Right lung (tissue), 5 donors: ENCODE data around the gene MTMR4. TPM values are rescaled to one million over a fixed set of nuclear protein-coding genes. Genes with fewer than 3 reads are reported as not detected.
"Not testable (repeated sequence)": the region's sequence is repeated elsewhere in the genome, so short reads cannot be mapped to it uniquely, and the experiment has no call there.

ENCODE experiments used
- DNase-seq, 2 donors: peaks; one replicate each; pipeline ENCODE4 v3.0.0-alpha.2; 2013
- polyA plus RNA-seq, 5 donors: library from polyadenylated mRNA; unstranded; fragments of 120-200 nt; gene quantifications; one replicate each; pipeline versions ENCODE4 v1.2.1 to v1.2.3, GENCODE V29; 2013; ENCODE audit warnings: inconsistent platforms in 1 of 5, low replicate concordance in 1 of 5; ENCODE audit not compliant: insufficient read length in 5 of 5, insufficient read depth in 1 of 5

Gene MTMR4
- polyA plus RNA-seq, 5 donors, result 35.3 to 49.8 (median 44.7) TPM

DNA sequence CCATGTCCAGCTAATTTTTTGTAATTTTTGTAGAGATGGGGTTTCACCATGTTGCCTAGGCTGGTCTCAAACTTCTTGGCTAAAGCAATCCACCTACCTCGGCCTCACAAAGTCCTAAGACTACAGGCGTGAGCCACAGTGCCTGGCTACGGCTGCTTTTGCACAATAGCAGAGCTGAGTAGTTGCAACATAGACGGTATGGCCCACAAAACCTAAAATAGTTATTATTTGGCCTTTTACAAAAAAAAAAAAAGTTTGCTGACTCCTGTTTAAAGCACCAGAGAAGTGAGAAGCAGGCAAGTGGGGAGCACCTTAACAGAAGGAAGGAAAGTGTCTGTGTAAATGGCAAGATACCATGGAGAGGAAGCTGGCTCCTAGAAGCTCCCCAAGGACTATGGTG is 20.9 kb downstream of the MTMR4 start:
- DNase-seq, result no peak

DNA sequence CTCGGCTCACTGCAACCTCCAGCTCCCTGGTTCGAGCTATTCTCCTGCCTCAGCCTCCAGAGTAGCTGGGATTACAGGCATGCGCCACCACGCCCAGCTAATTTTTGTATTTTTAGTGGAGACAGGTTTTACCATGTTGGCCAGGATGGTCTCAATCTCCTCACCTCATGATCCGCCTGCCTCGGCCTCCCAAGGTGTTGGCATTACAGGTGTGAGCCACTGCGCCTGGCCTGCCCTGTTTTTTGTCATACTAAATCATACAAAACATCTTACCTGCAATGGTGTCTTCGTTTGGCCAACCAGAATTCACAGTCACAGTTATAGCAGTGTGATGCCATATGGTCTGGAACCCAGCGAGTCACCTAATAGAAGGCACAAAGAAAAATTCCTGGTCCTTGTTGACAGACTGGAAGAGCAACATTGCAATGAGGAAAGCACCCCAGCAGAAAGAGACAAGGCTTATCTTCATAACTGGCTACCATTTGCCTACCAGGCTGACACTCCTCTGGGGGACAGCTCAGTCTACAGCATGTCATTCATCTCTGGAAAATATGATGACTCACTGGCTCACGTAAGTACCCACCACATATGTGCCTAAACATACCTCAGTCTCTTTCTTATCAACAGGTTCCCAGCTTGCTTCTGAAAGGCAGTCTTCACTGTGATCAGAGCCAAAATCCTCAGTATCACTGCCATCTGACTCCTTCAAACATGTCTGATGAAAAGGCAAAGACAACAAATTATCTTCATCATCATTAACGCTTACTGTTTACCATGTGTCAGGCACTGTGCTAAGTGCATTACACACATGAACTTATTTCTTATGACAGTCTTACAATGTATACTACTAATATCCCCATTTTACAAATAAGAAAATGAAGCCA is 22.0 kb downstream of the MTMR4 start:
- no peak for DNase-seq

DNA sequence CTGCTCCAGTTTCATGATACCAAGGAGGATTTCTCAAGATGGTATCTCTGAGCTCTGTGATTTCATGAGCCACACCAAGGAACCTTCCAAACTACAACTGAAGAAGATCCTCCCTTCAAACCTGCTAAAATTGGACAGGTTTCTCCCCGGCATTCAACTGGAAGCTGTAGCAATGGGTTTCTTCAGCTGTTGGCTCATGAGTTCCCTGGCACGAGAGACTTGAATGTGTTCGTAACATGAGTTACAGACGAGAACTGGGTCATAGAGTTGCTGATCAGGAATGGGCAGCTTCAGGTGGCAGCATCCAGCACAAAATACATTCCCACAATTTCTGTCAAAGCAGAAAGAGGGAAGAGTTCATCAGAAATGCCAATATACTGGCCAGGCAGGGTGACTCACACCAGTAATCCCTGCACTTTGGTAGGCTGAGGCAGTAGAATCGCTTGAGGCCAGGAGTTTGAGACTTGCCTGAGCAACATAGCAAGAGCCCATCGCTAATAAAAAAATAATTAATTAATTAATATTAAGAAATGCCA is 22.9 kb downstream of the MTMR4 start:
- DNase-seq, result no peak

DNA sequence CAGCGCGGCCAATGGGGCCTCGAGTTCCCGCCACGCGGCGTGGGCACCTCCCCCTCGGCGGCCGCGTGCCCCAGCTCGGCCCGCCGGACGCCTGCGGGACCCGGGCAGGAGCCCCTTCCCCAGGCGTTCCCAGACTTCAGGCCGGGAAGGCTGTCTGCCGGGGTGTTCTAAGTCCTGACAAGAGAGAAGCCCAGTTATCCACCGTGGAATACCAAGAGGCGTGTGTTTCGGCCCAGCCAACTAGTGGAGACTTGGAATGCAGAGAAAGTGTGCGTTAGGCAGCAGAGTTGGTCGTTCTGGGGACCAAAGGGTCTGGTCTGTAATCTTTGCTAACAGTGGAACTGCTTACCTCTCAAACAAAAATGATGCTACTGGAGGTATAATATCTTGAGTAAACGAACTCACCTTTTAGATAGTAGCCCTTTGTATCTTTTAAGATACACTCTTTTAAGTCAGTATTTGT is 26.0 kb downstream of the MTMR4 start:
- no peak for DNase-seq

DNA sequence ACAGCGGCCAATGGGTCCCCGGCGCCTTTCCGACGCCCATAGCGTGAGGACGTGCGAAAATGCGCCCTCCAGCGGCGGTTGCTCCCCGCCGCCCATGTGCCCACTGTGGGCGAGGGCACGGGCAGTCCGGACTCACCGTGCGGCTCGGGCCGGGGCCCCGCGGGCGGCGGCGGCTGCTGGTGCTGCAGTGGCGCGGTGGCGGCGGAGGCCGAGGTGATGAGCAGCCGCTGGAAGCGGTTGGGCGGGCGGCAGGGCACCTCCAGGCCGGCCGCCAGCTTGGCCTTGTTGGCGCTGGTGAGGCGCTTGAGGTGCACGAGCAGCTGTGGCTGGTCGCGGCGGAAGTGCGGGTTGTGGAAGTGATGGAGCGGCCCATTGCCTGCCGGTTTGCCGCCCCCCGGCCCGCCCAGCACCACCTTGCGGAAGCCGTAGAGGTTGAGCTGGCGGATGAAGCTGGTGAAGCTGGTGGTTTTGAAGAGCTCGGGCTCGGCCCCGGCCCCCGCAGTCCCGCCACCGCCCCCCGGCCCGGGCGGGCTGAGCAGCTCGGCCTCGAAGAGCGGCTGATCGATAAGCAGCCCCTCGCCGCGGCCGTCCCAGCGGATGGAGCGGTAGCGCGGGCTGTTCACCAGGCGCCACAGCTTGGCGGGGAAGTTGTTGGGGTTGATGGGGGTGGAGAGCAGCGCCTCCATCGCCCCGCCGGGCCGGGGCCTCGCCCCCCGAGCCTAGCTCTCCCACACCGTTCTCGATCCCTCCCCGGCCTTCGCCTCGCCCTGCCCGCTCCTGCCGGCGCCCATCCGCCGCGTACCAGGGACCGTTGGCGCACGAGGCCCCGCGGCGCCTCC is 26.6 kb downstream of the MTMR4 start, which contains the start of gene HSF5:
TSS of gene HSF5 (minus strand) at position 820 of the 839 bp plus-strand sequence. CDS start at position 686, 134 bp downstream.
- DNase-seq, result peak; percentile 8 to 16

DNA sequence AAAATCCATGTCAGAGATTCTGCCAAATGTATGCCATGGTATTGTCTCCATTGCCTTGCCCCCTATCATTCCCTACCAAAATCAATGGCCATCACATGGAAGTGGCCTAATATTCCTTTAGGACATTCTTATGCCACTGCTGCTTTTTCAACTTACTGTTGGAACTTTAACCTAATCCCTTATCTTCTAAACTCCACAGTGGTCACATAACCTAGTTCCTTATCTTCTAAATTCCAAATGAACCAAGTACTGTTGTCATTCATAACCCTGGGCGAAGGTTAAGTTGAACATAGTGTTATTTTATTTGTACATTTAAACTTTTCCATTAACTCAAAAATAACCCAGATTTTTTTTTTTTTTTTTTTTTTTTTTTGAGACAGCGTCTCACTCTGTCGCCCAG is 29.8 kb downstream of the MTMR4 start:
- DNase-seq, result no peak

DNA sequence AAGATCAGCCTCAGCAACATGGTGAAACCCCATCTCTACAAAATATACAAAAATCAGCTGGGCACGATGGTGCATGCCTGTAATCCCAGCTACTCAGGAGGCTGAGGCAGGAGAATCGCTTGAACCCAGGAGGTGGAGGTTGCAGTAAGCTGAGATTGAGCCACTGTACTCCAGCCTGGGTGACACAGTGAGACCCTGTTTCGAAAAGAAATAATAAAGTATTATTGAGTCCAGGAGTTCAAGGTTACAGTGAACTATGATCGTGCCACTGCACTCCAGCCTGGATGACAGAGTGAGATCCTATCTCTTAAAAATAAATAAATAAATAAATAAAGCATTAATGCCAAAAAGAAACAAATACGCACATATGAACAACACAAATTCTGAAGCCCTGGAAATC is 32.6 kb downstream of the MTMR4 start:
- not testable (repeated sequence) for DNase-seq

- no peak for DNase-seq
These were observed 34.3 kb downstream of the MTMR4 start for GRCh38 chr17:58480090-58480489.

- DNase-seq, result no peak
These were observed 37.6 kb downstream of the MTMR4 start for GRCh38 chr17:58476812-58477211.

GRCh38 chr17:58475985-58476384 is 38.5 kb downstream of the MTMR4 start:
- no peak for DNase-seq

DNA sequence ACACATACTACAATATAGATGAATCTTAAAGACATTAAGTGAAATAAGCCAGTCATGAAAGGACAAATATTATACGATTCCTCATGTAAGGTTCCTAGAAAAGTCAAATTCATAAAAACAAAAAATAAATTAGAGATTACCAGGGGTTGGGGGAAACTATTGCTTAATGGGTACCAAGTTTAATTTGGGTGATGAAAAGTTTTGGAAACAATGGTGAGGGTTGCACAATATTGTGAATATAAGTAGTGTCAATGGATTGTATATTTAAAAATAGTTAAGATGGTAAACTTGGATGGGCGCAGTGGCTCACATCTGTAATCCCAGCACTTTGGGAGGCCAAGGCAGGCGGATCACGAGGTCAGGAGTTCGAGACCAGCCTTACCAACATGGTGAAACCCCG is 44.1 kb downstream of the MTMR4 start:
- no peak for DNase-seq

- DNase-seq, result no peak
These were observed 45.5 kb downstream of the MTMR4 start for GRCh38 chr17:58468944-58469343.

- no peak for DNase-seq
These were observed 58.9 kb downstream of the MTMR4 start for GRCh38 chr17:58455491-58455890.

- DNase-seq, result no peak
These were observed 61.7 kb downstream of the MTMR4 start for GRCh38 chr17:58452738-58453137.

DNA sequence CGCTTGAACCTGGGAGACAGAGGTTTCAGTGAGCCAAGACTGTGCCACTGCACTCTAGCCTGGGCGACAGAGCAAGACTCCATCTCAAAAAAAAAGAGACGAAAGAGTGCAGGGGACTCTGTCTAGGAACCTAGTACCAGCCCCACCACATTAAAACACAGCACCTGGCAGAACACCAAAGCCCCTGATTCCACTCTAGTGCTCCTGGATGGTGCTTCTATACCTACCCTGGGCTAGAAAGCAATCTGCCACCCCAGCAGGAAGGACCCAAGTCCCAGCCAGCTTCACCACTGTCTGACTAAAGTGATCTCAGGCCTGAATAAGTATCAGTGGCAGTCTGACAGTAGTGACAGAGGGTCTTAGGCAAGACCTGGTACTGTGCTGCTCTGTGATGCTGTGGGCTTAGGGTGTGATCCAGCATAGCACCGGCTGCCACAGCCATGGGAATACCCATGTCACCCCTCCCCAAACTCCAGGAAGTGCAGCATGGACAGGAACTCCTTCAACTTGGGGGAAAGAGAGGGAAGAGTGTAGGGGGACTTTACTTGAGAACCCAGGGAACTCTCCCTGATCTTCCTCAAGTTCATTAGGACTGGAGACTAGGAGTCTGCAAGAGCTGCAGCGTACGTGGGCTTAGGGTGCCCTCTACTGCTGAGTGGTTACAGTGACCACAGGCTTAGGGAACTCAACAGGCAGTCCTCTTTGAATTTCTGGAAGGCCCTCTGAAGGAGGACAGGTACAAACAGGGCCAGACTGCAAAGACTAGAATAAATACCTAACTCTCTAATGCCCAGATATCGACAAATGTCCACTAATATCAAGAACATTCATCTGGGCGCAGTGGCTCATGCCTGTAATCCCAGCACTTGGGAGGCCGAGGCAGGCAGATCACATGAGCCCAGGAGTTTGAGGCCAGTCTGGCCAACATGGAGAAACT is 67.1 kb downstream of the MTMR4 start:
- DNase-seq, result peak; percentile 31 to 55

GRCh38 chr17:58446086-58446485 is 68.4 kb downstream of the MTMR4 start:
- DNase-seq, result no peak

Other genes with a start within 250 kb of the MTMR4 start
- 10 to 100 TPM in 2 of 5 donors, 1 to 10 TPM in 3; 5.7 to 16.2 (median 8.2) TPM for gene MPO, start 233.7 kb downstream of the MTMR4 start, polyA plus RNA-seq
- gene TSPOAP1, start 185.8 kb downstream of the MTMR4 start, polyA plus RNA-seq, result 10 to 100 TPM; 43.0 to 63.3 (median 55.4) TPM
- gene SUPT4H1, start 162.4 kb downstream of the MTMR4 start, polyA plus RNA-seq, result 100 to 1,000 TPM; 123 to 142 (median 135) TPM
- 10 to 100 TPM; 30.2 to 52.8 (median 47.3) TPM for gene RNF43, start 97.1 kb downstream of the MTMR4 start, polyA plus RNA-seq
- under 1 TPM in 4 of 5 donors, not detected in 1; 0.10 to 0.14 (median 0.13) TPM for gene HSF5, start 26.2 kb downstream of the MTMR4 start, polyA plus RNA-seq
- 1 to 10 TPM in 3 of 5 donors, under 1 TPM in 2; 0.85 to 1.5 (median 1.0) TPM for gene TEX14, start 177.4 kb upstream of the MTMR4 start, polyA plus RNA-seq
- gene RAD51C, start 178.0 kb upstream of the MTMR4 start, polyA plus RNA-seq, result 10 to 100 TPM; 33.0 to 41.6 (median 38.5) TPM
- gene PPM1E, start 241.2 kb upstream of the MTMR4 start, polyA plus RNA-seq, result under 1 TPM; 0.33 to 0.76 (median 0.50) TPM